ENCODE data around the gene GABRR3. TPM values are rescaled to one million over a fixed set of nuclear protein-coding genes. Genes with fewer than 3 reads are reported as not detected.
A peak's percentile ranks its signal among the peaks of the same experiment; 100 is the strongest.
"Not testable (repeated sequence)": the region's sequence is repeated elsewhere in the genome, so short reads cannot be mapped to it uniquely, and the experiment has no call there.

The GABRR3 gene
- total and polyA plus RNA-seq, 2 donors (not counting 1 experiment from before 2014, with no cell fraction given): not detected

DNA sequence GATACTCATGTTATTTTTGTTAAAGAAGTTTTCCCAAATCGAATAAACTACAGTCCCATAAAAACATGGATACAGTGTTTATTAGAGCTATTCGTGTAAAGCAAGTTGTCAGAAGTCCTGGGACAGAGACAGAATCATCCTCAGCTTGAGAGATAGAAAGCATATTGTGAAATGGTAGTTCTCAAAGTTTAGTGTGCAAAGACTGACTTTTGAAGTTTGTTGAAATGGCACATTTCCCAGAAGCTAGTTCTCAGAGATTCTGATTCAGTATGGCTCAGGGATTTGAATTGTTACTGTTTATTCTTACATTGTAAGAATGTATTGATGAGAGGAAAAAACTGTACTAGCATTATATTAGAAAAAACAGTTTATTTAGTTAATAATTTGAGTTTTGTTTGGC is 22.1 kb downstream of the GABRR3 start:
- H3K27me3 ChIP-seq (ENCODE audit: control insufficient read depth, insufficient read depth, low read length): no peaks in the 10 kb centered on the region
- no peak overlapping the region for H3K4me3 ChIP-seq (replicated peaks in 1 of 4; ENCODE audit: control extremely low read depth in 1 of 4, insufficient read depth in 1 of 4, low read depth in 3 of 4, low read length in 4 of 4)
- no peak overlapping the region for H3K27ac ChIP-seq (ENCODE audit: insufficient read depth, low read length)
- H3K4me2 ChIP-seq (ENCODE audit: extremely low read depth, insufficient read depth, low read length): no peak overlapping the region
- H3K36me3 ChIP-seq (ENCODE audit: control insufficient read depth, insufficient read depth, low read length): no peaks in the 10 kb centered on the region
- no peaks in the 10 kb centered on the region for H4K20me1 ChIP-seq (ENCODE audit: control insufficient read depth, extremely low read depth, insufficient read depth, low read length)
- no peak overlapping the region for H3K9ac ChIP-seq (ENCODE audit: insufficient read depth, low read length)
- no peaks in the 10 kb centered on the region for H3K9me3 ChIP-seq (ENCODE audit: control insufficient read depth, insufficient read depth, low read depth, low read length)
- TF ChIP-seq EZH2 (IDR thresholded peaks at IDR 0.05; ENCODE audit: low read length, missing control alignments): no peak
- TF ChIP-seq, protein P1, sequence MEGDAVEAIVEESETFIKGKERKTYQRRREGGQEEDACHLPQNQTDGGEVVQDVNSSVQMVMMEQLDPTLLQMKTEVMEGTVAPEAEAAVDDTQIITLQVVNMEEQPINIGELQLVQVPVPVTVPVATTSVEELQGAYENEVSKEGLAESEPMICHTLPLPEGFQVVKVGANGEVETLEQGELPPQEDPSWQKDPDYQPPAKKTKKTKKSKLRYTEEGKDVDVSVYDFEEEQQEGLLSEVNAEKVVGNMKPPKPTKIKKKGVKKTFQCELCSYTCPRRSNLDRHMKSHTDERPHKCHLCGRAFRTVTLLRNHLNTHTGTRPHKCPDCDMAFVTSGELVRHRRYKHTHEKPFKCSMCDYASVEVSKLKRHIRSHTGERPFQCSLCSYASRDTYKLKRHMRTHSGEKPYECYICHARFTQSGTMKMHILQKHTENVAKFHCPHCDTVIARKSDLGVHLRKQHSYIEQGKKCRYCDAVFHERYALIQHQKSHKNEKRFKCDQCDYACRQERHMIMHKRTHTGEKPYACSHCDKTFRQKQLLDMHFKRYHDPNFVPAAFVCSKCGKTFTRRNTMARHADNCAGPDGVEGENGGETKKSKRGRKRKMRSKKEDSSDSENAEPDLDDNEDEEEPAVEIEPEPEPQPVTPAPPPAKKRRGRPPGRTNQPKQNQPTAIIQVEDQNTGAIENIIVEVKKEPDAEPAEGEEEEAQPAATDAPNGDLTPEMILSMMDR (conservative IDR thresholded peaks at IDR 0.05 in 1 of 2, IDR thresholded peaks at IDR 0.05 in 1 of 2; ENCODE audit: low read depth in 1 of 2, low read length in 2 of 2): no peak
- no peak overlapping the region for H2AFZ ChIP-seq (ENCODE audit: low read length)
- H3K79me2 ChIP-seq (ENCODE audit: control insufficient read depth, insufficient read depth, low read length): no peaks in the 10 kb centered on the region
- peak in 1 of 2 donors; percentile 88 for DNase-seq (ENCODE audit: low read depth in 2 of 2)
- H3K4me1 ChIP-seq (ENCODE audit: control insufficient read depth, extremely low read depth, insufficient read depth, low read length): peaks cover 4% of the 10 kb centered on the region

GRCh38 chr3:98010883-98011449 is 24.1 kb downstream of the GABRR3 start:
- not testable (repeated sequence) for H3K79me2 ChIP-seq (ENCODE audit: control insufficient read depth, insufficient read depth, low read length); H3K9ac ChIP-seq (ENCODE audit: insufficient read depth, low read length)

DNA sequence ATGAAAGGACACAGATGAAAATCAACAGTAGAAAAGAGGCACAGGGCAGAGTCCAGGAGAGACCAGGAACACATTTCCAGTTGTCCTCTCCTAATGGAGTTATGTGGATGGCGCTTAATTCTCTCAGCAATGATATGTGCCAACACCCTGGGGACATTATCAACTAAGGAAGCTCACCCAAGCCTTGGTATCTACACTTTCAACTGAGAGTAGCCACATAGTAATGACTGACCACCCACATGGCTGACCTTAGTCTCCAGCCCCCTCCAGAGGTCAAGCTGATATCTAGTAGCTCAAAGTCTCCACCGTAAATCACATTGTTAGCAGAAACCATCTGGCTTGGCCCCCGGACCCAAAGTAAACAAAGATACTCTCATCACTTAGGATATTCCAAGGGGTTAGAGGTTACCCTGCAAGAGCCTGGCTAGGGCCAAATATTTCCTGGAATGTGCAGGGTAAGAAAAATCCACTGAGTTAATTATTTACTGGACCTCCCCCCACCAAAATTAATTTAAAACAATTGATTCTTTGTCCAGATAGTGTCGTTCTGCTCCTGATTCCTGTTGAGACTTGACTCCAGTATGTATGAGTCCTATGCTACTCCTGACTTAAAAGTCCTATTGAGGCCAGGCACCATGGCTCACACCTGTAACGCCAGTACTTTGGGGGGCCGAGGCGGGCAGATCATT is 24.8 kb downstream of the GABRR3 start:
- Histone ChIP-seq H3K9ac (ENCODE audit: insufficient read depth, low read length) (no peak overlapping the region), H3K4me1 (ENCODE audit: control insufficient read depth, extremely low read depth, insufficient read depth, low read length) (peaks cover 4% of the 10 kb centered on the region), H2AFZ (ENCODE audit: low read length) (no peak overlapping the region), H3K27ac (ENCODE audit: insufficient read depth, low read length) (no peak overlapping the region), H3K79me2 (ENCODE audit: control insufficient read depth, insufficient read depth, low read length) (no peaks in the 10 kb centered on the region), H4K20me1 (ENCODE audit: control insufficient read depth, extremely low read depth, insufficient read depth, low read length) (no peaks in the 10 kb centered on the region), H3K9me3 (ENCODE audit: control insufficient read depth, insufficient read depth, low read depth, low read length) (no peaks in the 10 kb centered on the region), H3K27me3 (ENCODE audit: control insufficient read depth, insufficient read depth, low read length) (no peaks in the 10 kb centered on the region), H3K36me3 (ENCODE audit: control insufficient read depth, insufficient read depth, low read length) (no peaks in the 10 kb centered on the region), H3K4me3 (replicated peaks in 1 of 4; ENCODE audit: control extremely low read depth in 1 of 4, insufficient read depth in 1 of 4, low read depth in 3 of 4, low read length in 4 of 4) (no peak overlapping the region), H3K4me2 (ENCODE audit: extremely low read depth, insufficient read depth, low read length) (no peak overlapping the region)
- no peak for DNase-seq (ENCODE audit: low read depth in 2 of 2)
- TF ChIP-seq EZH2 (IDR thresholded peaks at IDR 0.05; ENCODE audit: low read length, missing control alignments): no peak
- TF ChIP-seq, protein P1 (conservative IDR thresholded peaks at IDR 0.05 in 1 of 2, IDR thresholded peaks at IDR 0.05 in 1 of 2; ENCODE audit: low read depth in 1 of 2, low read length in 2 of 2): no peak

More at GRCh38 chr3:98010883-98011449, 24.1 kb downstream of the GABRR3 start:
- H3K27me3 ChIP-seq (ENCODE audit: control insufficient read depth, insufficient read depth, low read length); H3K27ac ChIP-seq (ENCODE audit: insufficient read depth, low read length); H4K20me1 ChIP-seq (ENCODE audit: control insufficient read depth, extremely low read depth, insufficient read depth, low read length); H3K4me2 ChIP-seq (ENCODE audit: extremely low read depth, insufficient read depth, low read length); H3K4me1 ChIP-seq (ENCODE audit: control insufficient read depth, extremely low read depth, insufficient read depth, low read length); H3K9me3 ChIP-seq (ENCODE audit: control insufficient read depth, insufficient read depth, low read depth, low read length); DNase-seq (ENCODE audit: low read depth in 2 of 2); H3K4me3 ChIP-seq (replicated peaks in 1 of 4; ENCODE audit: control extremely low read depth in 1 of 4, insufficient read depth in 1 of 4, low read depth in 3 of 4, low read length in 4 of 4); H3K36me3 ChIP-seq (ENCODE audit: control insufficient read depth, insufficient read depth, low read length); H2AFZ ChIP-seq (ENCODE audit: low read length): not testable (repeated sequence)
